ENCODE measurements around the gene SPAG17. TPM values are rescaled to one million over a fixed set of nuclear protein-coding genes. Genes with fewer than 3 reads are reported as not detected.

Gene SPAG17
- polyA plus RNA-seq, 1 experiment: not detected

DNA sequence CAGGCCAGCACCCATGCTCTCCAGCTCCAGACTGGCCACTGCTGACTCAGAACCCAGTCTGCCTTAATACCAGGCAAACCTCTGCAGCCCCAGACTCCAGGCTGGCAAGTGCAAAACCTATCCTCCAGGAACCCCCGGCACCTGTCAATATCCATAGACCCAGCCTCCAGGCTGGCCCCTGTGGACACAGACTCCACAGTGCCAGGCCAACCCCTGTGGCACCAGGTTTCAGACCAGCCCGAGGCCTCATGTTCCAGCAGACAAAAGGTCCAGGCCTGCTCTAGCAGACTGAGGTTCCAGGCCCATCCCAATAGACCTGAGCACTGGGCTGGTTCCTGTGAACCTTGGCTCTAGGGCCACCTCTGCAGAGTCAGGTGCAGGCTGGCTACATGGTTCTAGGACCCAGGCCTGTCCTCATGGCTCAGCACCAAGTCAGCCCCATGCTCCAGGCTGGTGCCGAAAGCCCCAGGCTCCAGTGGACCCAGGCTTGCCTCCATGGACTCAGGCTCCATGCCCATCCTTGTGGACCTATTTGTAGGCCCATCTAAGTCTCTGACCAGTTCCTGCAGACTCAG is 137.3 kb downstream of the SPAG17 start:
- POLR2A ChIA-PET: no interaction called here
- CTCF ChIA-PET: no interaction called here
- H3K4me3 ChIP-seq (ENCODE audit: low read depth, low read length): no peak overlapping the region
- peaks cover 3% of the 10 kb centered on the region for H3K27me3 ChIP-seq (ENCODE audit: control insufficient read depth, insufficient read depth, low read length)
- H3K9me3 ChIP-seq (ENCODE audit: control insufficient read depth, insufficient read depth, low read length): no peaks in the 10 kb centered on the region
- TF ChIP-seq, protein P1, sequence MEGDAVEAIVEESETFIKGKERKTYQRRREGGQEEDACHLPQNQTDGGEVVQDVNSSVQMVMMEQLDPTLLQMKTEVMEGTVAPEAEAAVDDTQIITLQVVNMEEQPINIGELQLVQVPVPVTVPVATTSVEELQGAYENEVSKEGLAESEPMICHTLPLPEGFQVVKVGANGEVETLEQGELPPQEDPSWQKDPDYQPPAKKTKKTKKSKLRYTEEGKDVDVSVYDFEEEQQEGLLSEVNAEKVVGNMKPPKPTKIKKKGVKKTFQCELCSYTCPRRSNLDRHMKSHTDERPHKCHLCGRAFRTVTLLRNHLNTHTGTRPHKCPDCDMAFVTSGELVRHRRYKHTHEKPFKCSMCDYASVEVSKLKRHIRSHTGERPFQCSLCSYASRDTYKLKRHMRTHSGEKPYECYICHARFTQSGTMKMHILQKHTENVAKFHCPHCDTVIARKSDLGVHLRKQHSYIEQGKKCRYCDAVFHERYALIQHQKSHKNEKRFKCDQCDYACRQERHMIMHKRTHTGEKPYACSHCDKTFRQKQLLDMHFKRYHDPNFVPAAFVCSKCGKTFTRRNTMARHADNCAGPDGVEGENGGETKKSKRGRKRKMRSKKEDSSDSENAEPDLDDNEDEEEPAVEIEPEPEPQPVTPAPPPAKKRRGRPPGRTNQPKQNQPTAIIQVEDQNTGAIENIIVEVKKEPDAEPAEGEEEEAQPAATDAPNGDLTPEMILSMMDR (IDR thresholded peaks at IDR 0.05; ENCODE audit: low read depth, low read length): no peak
- DNase-seq (ENCODE audit: low read depth, low spot score): no peak
- H3K27ac ChIP-seq (ENCODE audit: low read depth, low read length): no peak overlapping the region

DNA sequence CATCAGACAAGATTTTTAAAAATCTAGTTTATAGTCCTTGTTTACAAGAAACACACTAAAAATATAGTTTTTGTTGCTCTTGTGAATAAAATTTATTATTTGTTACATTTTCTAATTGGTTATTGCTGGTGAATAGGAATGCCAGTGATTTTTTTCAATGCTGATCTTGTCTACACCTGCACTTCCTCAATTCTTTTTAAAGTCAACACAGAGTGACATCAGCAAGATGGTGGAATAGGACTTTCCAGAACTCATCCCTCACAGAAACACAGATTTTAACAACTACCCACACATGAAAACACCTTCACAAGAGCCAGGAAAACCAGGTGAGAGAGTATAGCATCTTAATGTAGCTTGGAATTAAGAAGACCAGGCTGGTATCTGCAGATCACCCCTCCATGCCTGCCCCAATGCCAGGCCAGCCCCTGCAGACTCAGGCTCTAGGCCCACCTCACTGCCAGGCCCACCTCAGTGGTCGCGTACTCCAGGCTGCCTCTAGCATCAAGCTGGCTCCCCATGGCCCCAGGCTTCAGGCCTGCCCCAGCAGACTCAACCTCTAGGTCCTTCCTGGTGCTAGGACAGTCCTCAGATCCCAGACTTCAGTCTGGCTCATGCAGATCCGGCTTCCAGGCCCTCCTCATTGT is 137.9 kb downstream of the SPAG17 start:
- CTCF ChIA-PET: no interaction called here
- TF ChIP-seq, protein P1 (IDR thresholded peaks at IDR 0.05; ENCODE audit: low read depth, low read length): no peak
- Histone ChIP-seq H3K9me3 (ENCODE audit: control insufficient read depth, insufficient read depth, low read length) (no peaks in the 10 kb centered on the region), H3K27me3 (ENCODE audit: control insufficient read depth, insufficient read depth, low read length) (peaks cover 3% of the 10 kb centered on the region), H3K27ac (ENCODE audit: low read depth, low read length) (no peak overlapping the region), H3K4me3 (ENCODE audit: low read depth, low read length) (no peak overlapping the region)
- POLR2A ChIA-PET: no interaction called here
- no peak for DNase-seq (ENCODE audit: low read depth, low spot score)

DNA sequence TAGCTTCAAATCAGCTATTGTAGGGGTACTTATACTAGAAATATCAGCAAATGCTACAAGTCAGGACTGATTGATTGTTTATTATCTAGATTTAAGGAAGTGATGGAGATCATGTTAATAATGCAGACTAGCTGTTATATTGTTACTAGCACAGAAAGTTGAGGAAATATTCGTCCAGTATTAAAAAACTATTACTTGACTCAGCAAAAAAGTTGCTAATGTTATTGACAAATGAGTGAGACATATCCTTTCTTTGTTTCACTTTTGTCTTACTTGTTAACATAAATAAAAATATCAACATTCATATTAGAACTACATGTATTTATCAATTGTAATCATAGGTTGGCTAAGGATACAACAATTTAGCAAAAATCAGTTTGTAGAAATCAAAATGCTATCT is 141.4 kb downstream of the SPAG17 start:
- Histone ChIP-seq H3K27me3 (ENCODE audit: control insufficient read depth, insufficient read depth, low read length) (peaks cover 3% of the 10 kb centered on the region), H3K9me3 (ENCODE audit: control insufficient read depth, insufficient read depth, low read length) (no peaks in the 10 kb centered on the region), H3K4me3 (ENCODE audit: low read depth, low read length) (no peak overlapping the region), H3K27ac (ENCODE audit: low read depth, low read length) (no peak overlapping the region)
- DNase-seq (ENCODE audit: low read depth, low spot score): no peak
- ChIA-PET POLR2A (no interaction called here), CTCF (interaction anchor here (0.6 kb wide), 1 partner anchor 496 kb away, joined by 3 read pairs; no protein-coding TSS in a partner anchor)
- TF ChIP-seq, protein P1 (IDR thresholded peaks at IDR 0.05; ENCODE audit: low read depth, low read length): no peak

DNA sequence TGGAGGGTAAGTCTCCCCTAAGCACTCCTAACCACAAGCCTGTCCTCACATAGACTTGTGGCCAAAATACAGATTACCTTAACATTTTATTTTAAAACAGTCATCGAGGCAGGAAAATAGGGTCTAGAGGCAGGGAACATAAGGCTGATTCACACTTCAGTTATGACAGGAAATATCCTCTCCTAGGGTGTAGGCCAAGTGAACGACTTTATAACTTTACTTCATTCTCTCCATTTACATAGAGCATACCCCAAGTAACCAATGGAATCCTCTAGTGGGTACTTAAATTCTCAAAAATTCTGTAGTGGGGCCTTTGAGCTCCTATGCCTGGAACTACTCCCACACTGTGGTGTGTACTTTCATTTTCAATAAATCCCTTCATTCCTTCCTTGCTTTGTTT is 142.5 kb downstream of the SPAG17 start:
- ChIA-PET POLR2A (no interaction called here), CTCF (no interaction called here)
- DNase-seq (ENCODE audit: low read depth, low spot score): no peak
- Histone ChIP-seq H3K4me3 (ENCODE audit: low read depth, low read length) (no peak overlapping the region), H3K9me3 (ENCODE audit: control insufficient read depth, insufficient read depth, low read length) (no peaks in the 10 kb centered on the region), H3K27me3 (ENCODE audit: control insufficient read depth, insufficient read depth, low read length) (peaks cover 3% of the 10 kb centered on the region), H3K27ac (ENCODE audit: low read depth, low read length) (no peak overlapping the region)
- TF ChIP-seq, protein P1 (IDR thresholded peaks at IDR 0.05; ENCODE audit: low read depth, low read length): no peak

DNA sequence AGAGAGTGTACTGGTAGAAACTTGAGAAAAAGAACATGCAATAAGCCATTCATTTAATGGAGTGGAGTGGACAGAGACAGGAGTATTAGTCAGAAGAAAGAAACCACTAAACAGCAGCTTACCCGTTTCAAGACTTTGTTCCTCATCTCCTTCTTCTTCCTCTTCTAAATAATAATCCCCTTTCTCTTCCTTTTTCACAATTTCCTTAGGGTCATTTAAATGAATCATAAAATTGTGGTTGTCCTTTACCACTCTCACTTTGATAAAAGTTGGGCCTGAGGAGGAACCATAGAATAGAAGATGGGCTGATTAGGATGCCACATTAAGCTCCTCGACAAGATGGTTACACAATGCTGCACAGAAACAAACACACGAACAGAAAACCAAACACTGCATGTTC is 145.9 kb downstream of the SPAG17 start:
- no peaks in the 10 kb centered on the region for H3K27me3 ChIP-seq (ENCODE audit: control insufficient read depth, insufficient read depth, low read length)
- no peaks in the 10 kb centered on the region for H3K9me3 ChIP-seq (ENCODE audit: control insufficient read depth, insufficient read depth, low read length)
- H3K4me3 ChIP-seq (ENCODE audit: low read depth, low read length): no peak overlapping the region
- no peak for DNase-seq (ENCODE audit: low read depth, low spot score)
- TF ChIP-seq, protein P1 (IDR thresholded peaks at IDR 0.05; ENCODE audit: low read depth, low read length): no peak
- CTCF ChIA-PET: no interaction called here
- no peak overlapping the region for H3K27ac ChIP-seq (ENCODE audit: low read depth, low read length)
- POLR2A ChIA-PET: no interaction called here

All from AG04450 (cell line).